Osteocyte (in vitro differentiated cells): ENCODE data around the gene PTTG2. TPM values are rescaled to one million over a fixed set of nuclear protein-coding genes. Genes with fewer than 3 reads are reported as not detected.

Experiments
- DNase-seq: peaks from one replicate; pipeline ENCODE4 v3.0.0; 2021; ENCODE audit warnings: mixed read lengths; ENCODE audit not compliant: unreplicated experiment; ENCODE audit errors: extremely low spot score
- H3K27ac Mint-ChIP-seq: one replicate; pipeline ENCODE4 v1.8.0; 2021; ENCODE audit warnings: mild to moderate bottlenecking, mixed read lengths; ENCODE audit not compliant: unreplicated experiment
- H3K27me3 Mint-ChIP-seq: one replicate; pipeline ENCODE4 v1.8.0; 2021; ENCODE audit warnings: mixed read lengths; ENCODE audit not compliant: unreplicated experiment
- H3K36me3 Mint-ChIP-seq: one replicate; pipeline ENCODE4 v1.8.0; 2021; ENCODE audit warnings: mixed read lengths; ENCODE audit not compliant: unreplicated experiment
- H3K4me1 Mint-ChIP-seq: one replicate; pipeline ENCODE4 v1.8.0; 2021; ENCODE audit warnings: mixed read lengths; ENCODE audit not compliant: unreplicated experiment
- H3K4me3 Mint-ChIP-seq: one replicate; pipeline ENCODE4 v1.8.0; 2021; ENCODE audit warnings: mild to moderate bottlenecking, moderate library complexity, mixed read lengths; ENCODE audit not compliant: unreplicated experiment
- H3K9me3 Mint-ChIP-seq: one replicate; pipeline ENCODE4 v1.8.0; 2021; ENCODE audit warnings: mixed read lengths; ENCODE audit not compliant: unreplicated experiment
- total RNA-seq: library from RNA; stranded (reverse); gene quantifications from 2 replicates; pipeline ENCODE4 v1.2.1, GENCODE V29; 2021
- TF ChIP-seq, protein P1 (sequence below): fragments of 200-600 bp; sonication (generic); IDR thresholded peaks from 2 replicates; pipeline ENCODE4 v1.5.0; 2021; ENCODE audit warnings: antibody characterized with exemption, mild to moderate bottlenecking, moderate library complexity

The PTTG2 gene
- total RNA-seq, 1 donor from 2014 or later: not detected

DNA sequence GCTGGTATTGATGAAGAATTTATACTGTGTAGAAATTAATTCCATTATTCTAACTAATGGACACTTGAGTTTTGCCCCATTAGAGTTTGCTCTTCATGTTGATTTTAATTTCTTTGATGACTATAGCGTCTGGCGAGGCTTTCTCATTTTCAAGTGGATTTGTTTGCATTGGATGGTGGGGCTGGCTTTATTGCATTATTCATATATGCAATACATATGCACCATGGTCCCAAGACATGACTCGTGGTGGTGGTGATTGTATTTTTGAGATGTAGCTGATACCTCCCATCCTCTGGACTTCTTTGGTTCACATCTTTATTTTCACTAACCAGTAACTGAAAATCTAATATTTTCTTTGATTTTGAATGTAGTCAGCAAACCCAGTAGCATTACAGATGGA, 39.8 kb downstream of the PTTG2 start:
- no peaks in the 10 kb centered on the region for H3K27me3 Mint-ChIP-seq
- H3K36me3 Mint-ChIP-seq: no peaks in the 10 kb centered on the region
- TF ChIP-seq, protein P1, sequence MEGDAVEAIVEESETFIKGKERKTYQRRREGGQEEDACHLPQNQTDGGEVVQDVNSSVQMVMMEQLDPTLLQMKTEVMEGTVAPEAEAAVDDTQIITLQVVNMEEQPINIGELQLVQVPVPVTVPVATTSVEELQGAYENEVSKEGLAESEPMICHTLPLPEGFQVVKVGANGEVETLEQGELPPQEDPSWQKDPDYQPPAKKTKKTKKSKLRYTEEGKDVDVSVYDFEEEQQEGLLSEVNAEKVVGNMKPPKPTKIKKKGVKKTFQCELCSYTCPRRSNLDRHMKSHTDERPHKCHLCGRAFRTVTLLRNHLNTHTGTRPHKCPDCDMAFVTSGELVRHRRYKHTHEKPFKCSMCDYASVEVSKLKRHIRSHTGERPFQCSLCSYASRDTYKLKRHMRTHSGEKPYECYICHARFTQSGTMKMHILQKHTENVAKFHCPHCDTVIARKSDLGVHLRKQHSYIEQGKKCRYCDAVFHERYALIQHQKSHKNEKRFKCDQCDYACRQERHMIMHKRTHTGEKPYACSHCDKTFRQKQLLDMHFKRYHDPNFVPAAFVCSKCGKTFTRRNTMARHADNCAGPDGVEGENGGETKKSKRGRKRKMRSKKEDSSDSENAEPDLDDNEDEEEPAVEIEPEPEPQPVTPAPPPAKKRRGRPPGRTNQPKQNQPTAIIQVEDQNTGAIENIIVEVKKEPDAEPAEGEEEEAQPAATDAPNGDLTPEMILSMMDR: no peak
- no peaks in the 10 kb centered on the region for H3K9me3 Mint-ChIP-seq
- H3K27ac Mint-ChIP-seq: no peak overlapping the region
- DNase-seq: no peak
- H3K4me1 Mint-ChIP-seq: peaks cover 14% of the 10 kb centered on the region
- no peak overlapping the region for H3K4me3 Mint-ChIP-seq

GRCh38 chr4:38001927-38002326, 41.7 kb downstream of the PTTG2 start:
- Mint-ChIP-seq H3K27me3 (no peaks in the 10 kb centered on the region), H3K4me3 (no peak overlapping the region), H3K9me3 (no peaks in the 10 kb centered on the region), H3K27ac (no peak overlapping the region), H3K36me3 (no peaks in the 10 kb centered on the region), H3K4me1 (peaks cover 19% of the 10 kb centered on the region)
- DNase-seq: no peak
- TF ChIP-seq, protein P1: no peak

- no peaks in the 10 kb centered on the region for H3K36me3 Mint-ChIP-seq
- H3K27ac Mint-ChIP-seq: no peak overlapping the region
- H3K4me1 Mint-ChIP-seq: peaks cover 19% of the 10 kb centered on the region
- TF ChIP-seq, protein P1: no peak
- H3K9me3 Mint-ChIP-seq: no peaks in the 10 kb centered on the region
- no peak for DNase-seq
- H3K4me3 Mint-ChIP-seq: no peak overlapping the region
- H3K27me3 Mint-ChIP-seq: no peaks in the 10 kb centered on the region
These were observed 42.4 kb downstream of the PTTG2 start for GRCh38 chr4:38002451-38003071.

- no peak overlapping the region for H3K4me3 Mint-ChIP-seq
- no peak overlapping the region for H3K27ac Mint-ChIP-seq
- TF ChIP-seq, protein P1: no peak
- no peaks in the 10 kb centered on the region for H3K36me3 Mint-ChIP-seq
- H3K27me3 Mint-ChIP-seq: no peaks in the 10 kb centered on the region
- no peak for DNase-seq
- H3K4me1 Mint-ChIP-seq: peaks cover 19% of the 10 kb centered on the region
- H3K9me3 Mint-ChIP-seq: no peaks in the 10 kb centered on the region
These were observed 42.9 kb downstream of the PTTG2 start for GRCh38 chr4:38003102-38003501.

DNA sequence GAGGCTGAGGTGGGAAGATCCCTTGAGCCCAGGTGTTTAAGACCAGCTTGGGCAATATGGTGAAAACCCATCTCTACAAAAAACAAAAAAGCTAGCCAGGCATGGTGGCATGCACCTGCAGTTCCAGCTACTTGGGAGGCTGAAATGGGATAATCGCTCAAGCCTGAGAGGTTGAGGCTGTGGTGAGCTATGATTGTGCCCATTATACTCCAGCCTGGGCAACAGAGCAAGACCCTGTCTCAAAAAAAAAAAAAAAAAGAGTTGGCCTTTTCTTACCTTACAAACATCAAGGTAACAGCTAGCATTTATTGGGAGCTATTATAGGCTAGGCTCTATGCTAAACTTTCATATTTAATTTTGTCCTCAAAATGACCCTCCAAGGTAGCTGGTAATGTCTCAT, 43.4 kb downstream of the PTTG2 start:
- Mint-ChIP-seq H3K27me3 (no peaks in the 10 kb centered on the region), H3K9me3 (no peaks in the 10 kb centered on the region), H3K4me1 (peaks cover 19% of the 10 kb centered on the region), H3K36me3 (no peaks in the 10 kb centered on the region), H3K27ac (no peak overlapping the region), H3K4me3 (no peak overlapping the region)
- TF ChIP-seq, protein P1: no peak
- no peak for DNase-seq
